DMS153 (cell line): ENCODE measurements around the gene GLP1R.

Source experiments
- DNase-seq: peaks from one replicate; lab custom pipeline; 2025; lab: John Stamatoyannopoulos, UW

GLP1R gene

DNA sequence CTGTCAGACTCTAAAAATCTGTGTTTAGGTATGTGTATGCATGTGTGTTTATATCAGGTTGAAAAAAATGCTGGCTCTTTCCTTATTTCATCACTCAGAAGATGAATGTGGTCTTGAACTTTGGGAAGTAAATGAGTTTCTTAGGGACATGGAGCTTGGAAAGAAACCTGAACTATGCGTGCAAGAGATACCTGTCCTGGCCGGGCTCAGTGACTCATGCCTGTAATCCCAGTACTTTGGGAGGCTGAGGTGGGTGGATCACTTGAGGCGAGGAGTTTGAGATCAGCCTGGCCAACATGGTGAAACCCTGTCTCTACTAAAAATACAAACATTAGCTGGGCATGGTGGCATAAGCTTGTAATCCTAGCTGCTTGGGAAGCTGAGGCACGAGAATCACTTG, 4.4 kb upstream of the GLP1R start:
- DNase-seq, result no peak

DNA sequence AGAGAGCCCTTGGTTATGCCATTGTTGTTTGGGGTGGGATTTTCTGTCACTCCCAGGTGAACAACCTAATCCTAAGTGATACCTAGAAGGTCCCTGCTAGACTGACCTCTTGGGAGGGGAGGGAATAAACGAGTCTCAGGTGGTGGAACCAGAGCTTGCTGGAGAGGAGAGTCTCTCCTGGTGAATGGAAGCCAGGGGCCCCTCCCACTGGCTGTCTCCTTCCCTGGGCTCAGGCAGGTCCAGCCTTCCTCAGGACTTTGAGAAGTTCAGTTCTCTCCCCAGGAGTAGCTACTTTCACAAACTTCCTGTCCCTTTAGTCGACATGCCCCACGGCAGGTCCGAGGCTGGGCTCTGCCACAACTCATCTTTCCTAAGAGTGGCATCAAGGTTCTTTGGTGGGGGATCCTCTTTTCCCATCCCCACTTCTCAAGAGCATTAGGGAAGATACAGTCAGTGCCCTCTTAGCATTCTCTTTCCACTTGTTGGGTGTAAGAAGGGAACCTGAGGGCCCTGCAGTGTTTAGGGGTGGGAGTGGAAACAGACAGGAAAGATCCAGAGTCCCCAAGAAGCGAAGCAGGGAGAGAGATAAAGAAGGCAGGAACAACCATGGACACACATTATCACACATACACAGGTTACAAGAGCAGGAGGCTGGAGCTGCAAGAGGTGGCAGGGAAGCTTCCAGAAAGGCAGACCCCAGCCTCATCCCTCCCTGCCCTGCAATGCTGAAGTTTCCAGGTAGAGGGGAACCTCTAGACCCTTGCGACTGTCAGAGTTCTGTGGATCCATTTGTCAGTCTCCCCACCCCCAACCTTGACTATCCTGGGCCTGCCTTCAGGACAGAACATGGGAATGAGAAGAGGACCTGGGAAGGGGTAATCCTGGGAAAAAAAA, 900 bp upstream of the GLP1R start:
- no peak for DNase-seq

DNA sequence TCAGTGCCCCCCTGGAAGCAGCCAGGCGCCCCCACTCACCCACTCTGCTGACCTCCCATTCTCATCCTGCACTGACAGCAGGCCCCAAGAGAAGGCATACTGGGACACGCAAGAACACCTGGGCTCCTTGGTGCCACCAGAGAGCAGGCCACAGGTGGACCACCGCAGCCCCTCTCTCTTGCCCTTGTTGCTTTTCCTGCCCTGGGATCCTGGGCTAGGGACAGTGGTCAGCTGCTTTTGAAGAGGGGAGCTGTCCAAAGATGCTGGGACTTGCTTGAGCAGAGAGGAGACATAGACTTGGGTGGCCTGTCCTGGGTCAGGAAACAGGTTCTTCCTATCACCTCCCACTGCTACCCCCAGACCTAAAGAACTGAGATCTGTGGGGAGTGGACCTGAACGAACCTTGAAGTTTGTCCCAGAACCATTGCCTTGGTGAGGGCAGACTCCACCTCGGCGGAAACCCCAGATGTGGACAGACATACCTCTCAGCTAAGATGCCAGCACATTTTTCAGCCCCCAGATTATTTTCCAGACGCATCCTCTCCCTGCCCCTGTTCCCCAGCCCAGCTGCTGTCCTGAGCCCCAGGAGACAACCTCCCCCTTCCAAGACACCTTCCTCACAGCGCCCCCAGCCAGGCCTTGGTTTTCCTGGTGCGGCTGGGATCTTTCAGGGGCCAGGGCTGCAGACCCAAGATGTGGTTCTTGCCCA, 1.1 kb downstream of the GLP1R start:
- DNase-seq, result no peak

DNA sequence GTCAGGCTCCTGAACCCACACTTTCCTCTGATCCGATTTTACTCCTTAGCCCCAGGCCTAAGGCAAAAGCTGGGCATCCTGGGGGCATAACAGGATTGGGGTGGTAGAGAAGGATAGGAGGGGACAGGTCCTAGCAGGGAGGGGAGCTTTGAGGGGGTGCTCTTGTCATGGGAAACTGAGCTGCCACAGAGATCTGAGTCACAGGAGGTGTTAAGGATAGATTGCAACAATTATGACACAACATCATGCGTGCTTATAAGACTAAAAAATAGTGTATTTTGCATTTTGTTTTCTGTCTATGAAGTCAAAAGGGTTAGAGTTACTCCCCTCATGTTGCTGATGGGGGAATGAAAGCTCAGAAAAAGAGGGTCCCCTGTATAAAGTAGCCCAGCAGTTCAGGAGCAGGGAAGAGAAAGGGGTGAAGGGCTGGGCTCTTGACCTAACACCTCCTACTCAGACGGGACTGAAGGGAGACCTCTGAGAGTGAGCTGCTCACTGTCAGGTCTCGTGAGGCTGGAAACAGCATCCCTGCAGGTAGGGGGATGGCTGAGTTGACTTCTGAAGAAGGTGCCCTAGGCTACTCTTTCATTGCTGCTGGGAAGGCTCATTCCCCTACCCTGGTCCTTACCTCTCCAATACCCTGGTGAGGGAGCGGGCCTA, 2.0 kb downstream of the GLP1R start:
- no peak for DNase-seq

- no peak for DNase-seq
These were observed 3.0 kb downstream of the GLP1R start for GRCh38 chr6:39051399-39052122.

- no peak for DNase-seq
These were observed 4.5 kb downstream of the GLP1R start for GRCh38 chr6:39053016-39053624.

DNA sequence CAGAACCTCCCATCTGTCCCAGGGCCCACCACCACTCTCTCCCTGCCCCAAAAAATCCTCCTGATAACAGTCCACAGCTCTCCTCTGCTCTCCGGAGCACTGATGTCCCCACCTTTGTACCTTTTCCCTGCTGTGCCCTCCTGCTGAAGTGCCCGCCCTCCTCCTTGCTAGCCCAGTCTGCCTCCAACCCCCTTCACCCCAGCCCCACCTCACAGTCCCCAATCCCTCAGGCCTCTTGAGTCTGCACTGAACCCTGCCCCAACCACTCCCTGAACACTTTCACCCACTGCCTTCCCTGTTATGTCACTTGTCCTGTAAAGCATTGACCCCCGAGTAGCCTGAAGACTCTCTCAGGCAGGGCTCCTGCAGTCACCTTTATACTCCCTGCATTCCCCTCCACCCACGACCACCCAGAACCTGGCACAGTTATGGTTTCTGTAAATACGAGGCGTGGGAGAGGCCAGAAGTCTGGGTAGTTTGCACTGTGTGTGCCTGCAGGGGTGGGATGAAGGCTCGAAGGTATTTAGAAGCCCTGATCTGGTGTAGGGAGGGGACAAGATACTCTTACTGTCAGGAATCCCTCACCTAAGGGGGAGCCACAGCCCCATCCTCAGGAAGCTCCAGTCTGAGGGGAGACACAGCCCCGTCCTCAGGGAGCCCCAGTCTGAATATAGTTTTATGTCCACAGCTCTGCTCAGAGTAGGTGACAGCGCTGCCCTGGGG, 5.4 kb downstream of the GLP1R start:
- no peak for DNase-seq

- DNase-seq, result no peak
These were observed 6.1 kb downstream of the GLP1R start for GRCh38 chr6:39054577-39055142.

GRCh38 chr6:39055661-39056060, 7.1 kb downstream of the GLP1R start:
- no peak for DNase-seq

DNA sequence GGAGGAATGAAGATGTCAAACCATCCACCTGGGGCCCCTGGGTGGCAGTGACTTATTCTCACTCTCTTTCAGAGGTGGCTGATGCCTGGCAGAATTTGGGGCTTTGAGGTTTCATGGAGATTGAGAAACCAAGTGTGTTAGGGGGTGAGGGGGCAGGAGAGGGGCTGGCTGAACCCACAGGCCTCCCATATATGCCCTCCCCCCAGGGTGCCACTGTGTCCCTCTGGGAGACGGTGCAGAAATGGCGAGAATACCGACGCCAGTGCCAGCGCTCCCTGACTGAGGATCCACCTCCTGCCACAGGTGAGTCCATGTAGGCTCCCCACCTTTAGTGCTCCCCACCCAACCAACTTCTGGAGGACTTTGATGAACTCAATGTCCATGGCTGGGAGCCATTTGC, 7.6 kb downstream of the GLP1R start:
- DNase-seq, result no peak

DNA sequence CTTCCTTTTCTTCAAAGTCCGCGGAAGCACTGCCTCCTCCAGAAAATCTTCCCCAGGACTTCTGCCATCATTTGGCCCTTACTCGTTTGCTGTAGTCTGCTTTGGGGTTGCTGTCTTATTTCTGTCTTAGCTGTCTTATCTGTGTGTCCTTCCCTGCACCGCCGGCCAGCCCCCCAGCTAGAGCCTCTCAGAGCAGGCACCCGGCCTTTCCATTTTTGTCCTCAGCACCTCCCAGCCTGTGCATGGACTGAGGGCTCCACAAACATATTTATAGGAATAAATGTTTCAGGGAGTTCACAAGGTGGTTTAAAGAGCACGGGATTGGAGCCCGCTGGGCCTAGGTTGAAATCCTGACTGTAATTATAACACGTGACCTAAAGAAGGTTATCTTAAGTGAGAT, 8.1 kb downstream of the GLP1R start:
- DNase-seq, result no peak

GRCh38 chr6:39057251-39058155, 8.9 kb downstream of the GLP1R start:
- DNase-seq, result no peak

DNA sequence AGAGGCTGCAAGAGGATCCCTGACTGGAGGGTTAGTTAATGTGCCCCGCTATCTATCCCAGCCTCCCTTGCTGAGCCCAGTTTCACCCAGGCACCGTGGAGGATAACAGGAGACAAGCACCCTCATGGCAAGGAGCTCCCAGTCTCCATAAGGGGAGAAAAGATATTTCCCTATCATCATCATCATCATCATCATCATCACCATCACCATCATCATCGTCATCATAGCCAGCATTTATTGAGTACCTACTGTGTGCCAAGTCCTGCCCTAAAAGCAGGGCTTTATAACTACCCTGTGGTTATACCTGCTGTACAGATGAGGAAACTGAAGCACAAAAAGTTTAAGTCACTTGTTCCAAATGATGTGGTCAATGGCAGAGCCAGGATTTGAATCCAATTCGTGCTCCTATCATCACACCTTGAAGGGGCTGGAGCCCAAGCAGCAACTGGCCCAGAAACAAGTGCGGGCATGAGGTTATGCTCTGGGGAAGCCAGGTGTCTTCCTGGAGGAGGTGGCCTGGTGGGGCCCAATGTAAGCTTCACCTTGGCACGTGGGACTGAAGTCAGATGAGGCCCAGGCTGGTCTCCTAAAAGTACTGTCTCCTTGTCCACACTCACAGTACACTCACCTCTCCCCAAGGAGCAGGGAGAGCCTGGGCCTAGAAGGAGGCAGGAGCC, 10.0 kb downstream of the GLP1R start:
- no peak for DNase-seq

GRCh38 chr6:39059496-39060310, 11.1 kb downstream of the GLP1R start:
- peak; percentile 50 for DNase-seq

GRCh38 chr6:39060467-39061160, 12.0 kb downstream of the GLP1R start:
- no peak for DNase-seq

- DNase-seq, result peak; percentile 35
These were observed 12.6 kb downstream of the GLP1R start for GRCh38 chr6:39061182-39061581.

GRCh38 chr6:39061588-39061987, 13.0 kb downstream of the GLP1R start:
- no peak for DNase-seq
